ACC112 (cell line): ENCODE results near the gene GORASP2.

ENCODE experiments used
- H2AFZ ChIP-seq: fragments of 200-600 bp; sonication (generic); one replicate; pipeline ENCODE4 v1.6.0; 2017; ENCODE audit warnings: antibody characterized with exemption, low read length; ENCODE audit not compliant: unreplicated experiment
- H3K27ac ChIP-seq: fragments of 200-600 bp; sonication (generic); 2 replicates; pipeline ENCODE4 v1.5.1; 2014; ENCODE audit warnings: low read depth, mild to moderate bottlenecking, antibody characterized with exemption, low read length, moderate library complexity
- H3K27me3 ChIP-seq: fragments of 200-600 bp; sonication (generic); 2 replicates; pipeline ENCODE4 v1.6.1; 2014; ENCODE audit warnings: mild to moderate bottlenecking, antibody characterized with exemption, low read length, moderate library complexity, mixed read lengths; ENCODE audit not compliant: insufficient read depth
- H3K36me3 ChIP-seq: fragments of 200-600 bp; sonication (generic); 2 replicates; pipeline ENCODE4 v1.6.1; 2016; ENCODE audit warnings: mild to moderate bottlenecking, antibody characterized with exemption, low read length, moderate library complexity, mixed read lengths; ENCODE audit not compliant: insufficient read depth
- H3K4me1 ChIP-seq: fragments of 200-600 bp; sonication (generic); one replicate; pipeline ENCODE4 v1.6.1; 2016; ENCODE audit warnings: low read length, mixed read lengths; ENCODE audit not compliant: insufficient read depth, unreplicated experiment, control insufficient read depth
- H3K4me3 ChIP-seq: fragments of 200-600 bp; sonication (generic); 2 replicates; pipeline ENCODE4 v1.5.1; 2014; ENCODE audit warnings: mild to moderate bottlenecking, low read depth, low read length
- H3K79me2 ChIP-seq: fragments of 200-600 bp; sonication (generic); one replicate; pipeline ENCODE4 v1.6.0; 2016; ENCODE audit warnings: low read length; ENCODE audit not compliant: control insufficient read depth, unreplicated experiment, insufficient read depth

GORASP2 gene

DNA sequence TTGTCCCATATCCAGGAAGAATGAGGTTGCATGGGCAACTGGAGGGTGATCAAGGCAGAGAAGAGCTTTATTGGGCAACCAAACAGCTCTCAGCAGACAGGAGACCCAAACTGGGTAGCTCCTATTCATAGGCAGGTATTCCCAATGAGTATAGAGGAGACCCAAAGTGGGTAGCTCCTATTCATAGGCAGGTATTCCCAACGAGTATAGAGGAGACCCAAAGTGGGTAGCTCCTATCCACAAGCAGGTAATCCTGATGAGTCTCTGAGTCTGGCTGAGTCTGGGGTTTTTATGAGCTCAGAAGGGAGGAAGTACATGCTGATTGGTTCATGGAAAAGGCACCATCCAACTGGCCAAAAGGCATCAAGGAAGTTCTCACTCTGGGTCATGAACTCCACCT is 5.3 kb upstream of the GORASP2 start:
- Histone ChIP-seq H3K27ac (no peak overlapping the region), H3K36me3 (no peaks in the 10 kb centered on the region), H3K4me3 (no peak overlapping the region), H3K79me2 (no peaks in the 10 kb centered on the region), H3K4me1 (peaks cover 4% of the 10 kb centered on the region), H2AFZ (no peak overlapping the region), H3K27me3 (no peaks in the 10 kb centered on the region)

DNA sequence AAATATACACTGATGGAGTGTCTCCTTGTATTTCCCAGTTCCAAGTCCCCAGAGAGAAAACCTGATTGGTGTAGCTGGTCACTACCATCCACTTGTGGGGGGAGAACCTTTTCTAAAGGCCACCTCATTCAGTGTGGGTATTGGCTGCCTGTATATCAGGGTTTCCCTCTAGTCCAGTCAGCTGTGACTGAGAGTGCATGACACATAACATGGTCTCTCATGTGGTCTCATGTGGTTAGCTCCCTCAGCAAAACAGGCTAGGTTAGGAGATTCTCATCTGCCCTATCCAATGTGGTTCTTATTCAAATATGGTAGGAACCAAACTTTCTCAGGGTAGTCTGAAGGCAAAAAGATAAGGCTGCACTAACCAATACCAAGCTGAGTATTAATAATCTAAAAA is 4.1 kb upstream of the GORASP2 start:
- peaks cover 9% of the 10 kb centered on the region for H3K79me2 ChIP-seq
- no peak overlapping the region for H3K4me3 ChIP-seq
- no peaks in the 10 kb centered on the region for H3K27me3 ChIP-seq
- H3K27ac ChIP-seq: no peak overlapping the region
- H3K4me1 ChIP-seq: peaks cover 4% of the 10 kb centered on the region
- H3K36me3 ChIP-seq: no peaks in the 10 kb centered on the region
- no peak overlapping the region for H2AFZ ChIP-seq

DNA sequence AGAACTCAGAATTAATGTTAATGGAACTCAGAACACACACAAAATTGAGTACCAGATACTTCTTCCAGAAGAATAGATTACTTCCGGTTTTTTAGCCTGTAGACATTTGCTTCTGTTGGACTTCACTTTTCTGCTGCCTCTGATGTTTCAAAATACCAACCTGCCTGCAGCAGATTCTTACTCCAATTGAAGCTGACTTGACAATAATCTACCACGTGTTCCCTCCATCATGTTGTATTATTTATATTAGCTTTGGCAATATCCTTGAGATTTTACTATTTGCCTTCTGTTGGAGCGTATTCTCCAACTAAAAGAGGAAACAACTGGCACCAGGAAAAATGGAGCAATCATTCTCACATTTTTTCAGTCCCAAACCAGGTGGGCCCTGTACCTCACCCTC is 3.1 kb upstream of the GORASP2 start:
- no peaks in the 10 kb centered on the region for H3K36me3 ChIP-seq
- peaks cover 19% of the 10 kb centered on the region for H3K79me2 ChIP-seq
- no peaks in the 10 kb centered on the region for H3K27me3 ChIP-seq
- no peak overlapping the region for H3K4me3 ChIP-seq
- no peak overlapping the region for H3K27ac ChIP-seq
- H2AFZ ChIP-seq: no peak overlapping the region
- peaks cover 7% of the 10 kb centered on the region for H3K4me1 ChIP-seq

DNA sequence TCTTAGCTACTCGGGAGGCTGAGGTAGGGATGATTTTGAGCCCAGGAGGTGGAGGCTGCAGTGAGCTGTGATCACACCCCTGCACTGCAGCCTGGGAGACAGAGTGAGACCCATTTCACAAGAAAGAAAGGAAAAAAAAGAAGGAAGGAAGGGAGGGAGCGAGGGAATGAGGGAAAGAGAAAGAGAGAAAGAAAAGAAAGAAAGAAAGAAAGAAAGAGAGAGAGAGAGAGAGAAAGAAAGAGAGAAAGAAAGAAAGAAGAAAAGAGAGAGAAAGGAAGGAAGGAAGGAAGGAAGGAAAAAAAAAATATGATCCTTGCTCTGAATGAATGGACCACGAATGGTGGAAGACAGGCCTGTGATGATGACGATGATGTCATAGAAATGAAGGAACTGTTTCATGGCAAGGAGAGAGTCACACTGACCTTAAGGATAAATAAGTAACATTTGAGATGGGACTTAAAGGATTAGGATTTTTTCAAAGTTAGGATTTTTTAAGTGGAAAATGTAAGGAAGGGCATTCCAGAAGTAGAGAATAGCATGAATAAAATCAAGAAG is 2.2 kb upstream of the GORASP2 start:
- Histone ChIP-seq H2AFZ (no peak overlapping the region), H3K4me1 (peaks cover 15% of the 10 kb centered on the region), H3K79me2 (peaks cover 28% of the 10 kb centered on the region), H3K27ac (no peak overlapping the region), H3K36me3 (no peaks in the 10 kb centered on the region), H3K4me3 (no peak overlapping the region), H3K27me3 (no peaks in the 10 kb centered on the region)

DNA sequence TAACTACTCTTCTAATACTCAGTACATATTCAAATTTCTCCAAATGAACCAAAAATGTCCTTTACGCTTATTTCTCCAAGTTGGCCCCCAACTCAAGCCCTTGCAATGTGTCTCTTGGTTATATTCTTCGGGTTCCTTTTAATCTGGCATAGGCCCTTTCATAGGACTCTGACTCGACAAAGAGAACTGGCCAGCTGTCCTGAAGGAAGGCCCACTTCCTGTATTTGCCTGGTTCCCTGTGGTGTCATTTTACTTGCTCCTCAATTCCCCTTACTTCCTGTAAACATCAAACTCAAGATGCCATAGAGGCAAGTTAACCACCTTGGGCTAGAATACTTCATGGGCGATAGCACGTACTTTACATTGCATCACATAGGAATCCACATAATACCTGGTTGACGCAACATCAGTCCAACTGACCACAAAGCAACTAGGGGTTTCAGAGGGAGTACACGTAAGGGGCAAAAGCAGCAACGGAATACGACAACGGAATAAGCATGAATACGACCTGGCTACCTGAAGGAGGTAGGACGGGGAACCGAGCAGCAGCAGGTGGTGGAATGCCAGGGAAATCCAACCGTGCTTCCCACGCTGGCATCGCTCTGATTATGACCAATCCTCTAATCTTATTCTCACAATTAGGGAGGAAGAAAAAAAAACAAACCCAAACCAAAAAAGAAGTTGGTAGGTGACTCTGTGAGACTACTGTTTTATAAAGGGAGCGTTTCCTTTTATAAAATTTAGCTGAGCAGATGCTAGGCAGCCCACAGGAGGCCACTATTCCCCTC is 823 bp upstream of the GORASP2 start:
- H3K27ac ChIP-seq: peak overlapping the region; percentile 65
- H3K79me2 ChIP-seq: peaks cover 41% of the 10 kb centered on the region
- no peaks in the 10 kb centered on the region for H3K27me3 ChIP-seq
- peak overlapping the region; percentile 98 for H2AFZ ChIP-seq
- H3K4me3 ChIP-seq: peak overlapping the region; percentile 96
- no peaks in the 10 kb centered on the region for H3K36me3 ChIP-seq
- peaks cover 22% of the 10 kb centered on the region for H3K4me1 ChIP-seq

DNA sequence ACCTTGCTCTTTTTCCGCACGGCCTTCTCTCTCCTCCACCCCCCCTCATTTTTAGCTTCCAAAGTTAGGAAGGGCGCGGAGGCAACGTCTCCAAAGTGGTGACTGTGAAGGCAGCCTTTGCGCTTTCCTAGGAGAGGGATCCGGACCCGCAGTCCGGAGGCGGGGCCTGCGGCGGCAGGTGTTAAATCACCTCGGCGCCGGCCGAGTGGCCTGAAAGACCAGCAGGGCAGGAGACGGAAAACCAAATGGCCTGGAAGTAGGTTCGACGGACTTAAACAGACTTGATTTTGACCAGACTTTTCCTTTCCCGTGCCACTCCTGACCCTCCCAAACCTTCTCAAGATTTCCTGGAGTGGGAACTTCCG is 615 bp downstream of the GORASP2 start:
- H3K27ac ChIP-seq: peak overlapping the region; percentile 87
- H3K27me3 ChIP-seq: no peaks in the 10 kb centered on the region
- peak overlapping the region; percentile 96 for H3K4me3 ChIP-seq
- no peaks in the 10 kb centered on the region for H3K36me3 ChIP-seq
- peak overlapping the region; percentile 49 for H2AFZ ChIP-seq
- H3K4me1 ChIP-seq: peaks cover 22% of the 10 kb centered on the region
- H3K79me2 ChIP-seq: peaks cover 55% of the 10 kb centered on the region

DNA sequence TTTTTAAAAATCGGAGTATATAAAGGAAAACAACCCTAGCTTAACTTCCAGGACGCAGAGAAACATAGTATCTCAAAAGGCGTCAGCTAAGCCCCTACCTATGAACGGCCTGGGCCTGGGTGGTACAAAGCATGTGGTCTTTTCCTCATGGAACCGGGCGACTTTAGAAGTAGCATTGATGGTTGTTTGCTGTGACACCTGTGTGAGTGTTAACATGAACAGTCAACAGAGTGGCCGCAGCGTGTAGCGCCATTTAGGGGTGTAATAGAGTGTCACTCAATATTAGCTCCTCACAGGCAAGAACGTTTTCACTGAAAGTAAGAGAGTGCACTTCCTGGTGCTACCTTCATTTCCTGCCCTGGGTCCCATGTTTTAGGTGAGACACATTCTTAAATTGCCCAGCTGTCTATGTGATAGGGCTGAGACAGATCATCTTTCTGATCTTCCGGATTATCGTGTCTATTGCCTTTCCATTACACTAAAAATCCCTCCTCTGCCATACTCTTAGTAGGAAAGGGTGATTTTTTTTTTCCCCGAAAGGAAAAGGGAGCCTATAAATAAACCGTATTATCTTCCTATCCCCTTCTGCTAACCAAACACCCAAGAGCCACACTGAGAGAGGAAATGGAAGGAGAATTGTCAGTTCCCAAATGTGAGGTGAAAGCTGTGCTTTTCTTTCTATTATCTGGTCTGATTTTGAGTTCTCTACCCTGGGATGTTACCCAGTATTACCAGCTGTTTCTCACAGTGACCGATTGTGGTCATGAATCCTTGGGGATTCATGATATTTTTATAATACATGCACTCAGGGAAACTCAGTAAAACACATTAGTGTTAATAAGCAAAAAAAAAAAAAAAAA is 1.3 kb downstream of the GORASP2 start:
- Histone ChIP-seq H2AFZ (peak overlapping the region; percentile 49), H3K27me3 (no peaks in the 10 kb centered on the region), H3K79me2 (peaks cover 62% of the 10 kb centered on the region), H3K36me3 (no peaks in the 10 kb centered on the region), H3K27ac (peak overlapping the region; percentile 87; the same call in 1 of the 2 replicates), H3K4me1 (peaks cover 22% of the 10 kb centered on the region), H3K4me3 (peak overlapping the region; percentile 96)

DNA sequence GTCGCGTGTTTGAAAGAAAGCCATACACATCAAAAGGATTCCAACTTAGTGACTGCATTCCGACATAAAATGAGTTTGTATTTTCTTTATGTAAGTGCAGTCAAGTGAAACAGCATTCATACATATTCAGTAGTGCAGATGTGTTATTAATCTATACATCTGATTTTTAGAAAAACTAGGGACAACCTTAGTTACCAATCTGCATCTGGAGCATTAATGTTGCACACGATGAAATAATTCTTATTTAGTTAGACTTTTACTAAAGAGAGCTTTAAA is 1.9 kb downstream of the GORASP2 start:
- Histone ChIP-seq H3K79me2 (peaks cover 68% of the 10 kb centered on the region), H3K4me3 (peak overlapping the region; percentile 96)

DNA sequence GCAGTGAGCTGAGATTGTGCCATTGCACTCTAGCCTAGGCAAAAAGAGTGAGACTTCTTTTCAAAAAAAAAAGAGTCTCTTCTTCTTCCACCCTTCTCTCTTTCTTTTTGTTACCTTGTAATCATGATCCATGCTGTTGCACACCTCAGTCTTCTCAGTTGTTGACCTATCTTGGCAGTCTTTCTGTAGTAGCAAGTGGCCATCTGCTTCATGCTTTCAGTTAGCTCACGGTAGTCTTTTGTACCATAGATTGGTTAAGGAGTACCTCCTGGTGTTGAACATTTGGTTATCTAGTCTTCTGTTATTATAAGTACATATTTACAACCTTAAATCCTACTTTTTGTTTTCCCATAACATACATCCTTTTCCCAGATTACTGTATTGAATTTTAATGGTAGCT is 3.1 kb downstream of the GORASP2 start:
- H2AFZ ChIP-seq: no peak overlapping the region
- H3K4me3 ChIP-seq: no peak overlapping the region
- H3K36me3 ChIP-seq: no peaks in the 10 kb centered on the region
- no peak overlapping the region for H3K27ac ChIP-seq
- no peaks in the 10 kb centered on the region for H3K27me3 ChIP-seq
- H3K4me1 ChIP-seq: peaks cover 22% of the 10 kb centered on the region
- H3K79me2 ChIP-seq: peaks cover 77% of the 10 kb centered on the region

More for the DNA sequence above, 1.9 kb downstream of the GORASP2 start:
- Histone ChIP-seq H2AFZ (no peak overlapping the region), H3K27me3 (no peaks in the 10 kb centered on the region), H3K27ac (no peak overlapping the region), H3K4me1 (peaks cover 22% of the 10 kb centered on the region), H3K36me3 (no peaks in the 10 kb centered on the region)

DNA sequence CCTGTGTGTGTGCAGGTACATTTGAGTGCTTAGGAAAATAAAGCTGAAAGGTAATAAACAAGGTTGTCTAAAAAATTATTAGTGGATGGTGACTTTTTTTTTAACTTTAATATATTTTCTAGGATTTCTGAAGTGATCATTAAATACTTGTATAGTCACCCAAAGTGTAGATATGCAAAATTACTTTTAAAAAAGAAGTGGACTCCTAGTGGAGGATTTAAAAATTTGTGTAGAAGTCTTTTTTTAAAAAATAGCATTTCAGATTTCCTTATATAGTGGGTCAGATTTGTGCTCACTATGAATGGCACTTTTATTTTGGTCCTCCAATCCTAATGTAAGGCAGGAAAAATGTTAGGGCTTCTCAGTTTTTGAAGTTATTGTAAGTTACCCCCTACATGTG is 3.9 kb downstream of the GORASP2 start:
- peaks cover 85% of the 10 kb centered on the region for H3K79me2 ChIP-seq
- H3K27me3 ChIP-seq: no peaks in the 10 kb centered on the region
- no peak overlapping the region for H3K4me3 ChIP-seq
- peaks cover 22% of the 10 kb centered on the region for H3K4me1 ChIP-seq
- H2AFZ ChIP-seq: no peak overlapping the region
- H3K36me3 ChIP-seq: no peaks in the 10 kb centered on the region
- H3K27ac ChIP-seq: no peak overlapping the region
